Pancreas (tissue), 10 donors: Measurements from ENCODE around the gene MYEOV. TPM values are rescaled to one million over a fixed set of nuclear protein-coding genes. Genes with fewer than 3 reads are reported as not detected.

Experiments
- ATAC-seq, 4 donors: fragments of 200-7000 bp; cut with Tn5 transposase; one replicate each; pipeline versions ENCODE4 v1.8.0 to v1.9.1; 2020; ENCODE audit warnings: mild to moderate bottlenecking in 4 of 4, moderate library complexity in 4 of 4
- DNase-seq, 6 donors: peaks; one replicate each; pipeline ENCODE4 v3.0.0-alpha.2; 2020
- FAIRE-seq: peaks from 2 replicates; lab custom pipeline; 2012; peaks lifted over from hg19 to GRCh38; lab: Jason Lieb, UNC
- H3K27ac ChIP-seq, 4 donors: fragments of 200-600 bp; sonication (generic); 1 replicate in 3 of 4; 2 replicates in 1 of 4; pipeline versions ENCODE4 v1.5.0 to v1.8.0; 2020
- H3K27me3 ChIP-seq, 4 donors: fragments of 200-600 bp; one replicate each; pipeline ENCODE4 v1.8.0; 2021
- H3K36me3 ChIP-seq, 3 donors: fragments of 200-600 bp; sonication (generic) in 1 of 3; one replicate each; pipeline versions ENCODE4 v1.5.0 to v1.8.0; 2020 to 2021
- H3K4me1 ChIP-seq, 3 donors: fragments of 200-600 bp; one replicate each; pipeline ENCODE4 v1.8.0; 2021
- H3K4me3 ChIP-seq, 4 donors: fragments of 200-600 bp; sonication (generic) in 2 of 4; one replicate each; pipeline versions ENCODE4 v1.5.0 to v1.8.0; 2020 to 2021
- H3K9me3 ChIP-seq, 4 donors: fragments of 200-600 bp; one replicate each; pipeline ENCODE4 v1.8.0; 2021
- WGBS, 2 donors: extraction: QIAGEN DNeasy Blood & Tissue Kit; methylation state at CpG; one replicate each; pipeline ENCODE4 v1.1.7; 2013; 5-methylcytosine and 5-hydroxymethylcytosine counted together
- intact Hi-C, 3 donors: fragments of 100-400 bp; cut with DNase I; formaldehyde crosslinking; loops; one replicate each; pipeline versions ENCODE4 v1.11.1 to v1.14.2; 2022
- polyA plus RNA-seq, 2 donors: library from polyadenylated mRNA; stranded (reverse); fragments of 200-250 nt; gene quantifications; one replicate each; pipeline ENCODE4 v1.2.3, GENCODE V29; 2013
- total RNA-seq, 6 donors: library from RNA; stranded (reverse); fragmentation: NEBNext Ultra II Directional in 4 of 6; extraction: Animal tissue kit (Norgen Biotek cat#: 25700) in 4 of 6; gene quantifications; one replicate each; pipeline versions ENCODE4 v1.2.1 to v1.2.4, GENCODE V29; 2021 to 2023
- TF ChIP-seq, protein P1 (sequence below), 4 donors: fragments of 200-600 bp; sonication (generic) in 3 of 4; IDR thresholded peaks; one replicate each; pipeline versions ENCODE4 v1.5.0 to v1.8.0; 2021; ENCODE audit warnings: antibody characterized with exemption in 4 of 4
- donor health status: healthy with polysubstance abuse.
- donor health status: DM: no; HTN: no; CAD: no; lungs with moderate emphysema.
- donor health status: DM: no; HTN: no; CAD: no.
- donor health status: control.
- donor health status: control.
- donor health status: Bipolar disorder and iron deficiency.
- donor health status: DM: yes; HTN: yes; CAD: no.
- donor health status: DM: no; HTN: no; CAD: no.
- donor health status: DM: no; HTN: no; CAD: no.
- donor health status: DM: yes; HTN: yes; CAD: no.

MYEOV gene
- total and polyA plus RNA-seq, 8 donors = 0.37 to 3.8 (median 3.2) TPM; not detected in 1

DNA sequence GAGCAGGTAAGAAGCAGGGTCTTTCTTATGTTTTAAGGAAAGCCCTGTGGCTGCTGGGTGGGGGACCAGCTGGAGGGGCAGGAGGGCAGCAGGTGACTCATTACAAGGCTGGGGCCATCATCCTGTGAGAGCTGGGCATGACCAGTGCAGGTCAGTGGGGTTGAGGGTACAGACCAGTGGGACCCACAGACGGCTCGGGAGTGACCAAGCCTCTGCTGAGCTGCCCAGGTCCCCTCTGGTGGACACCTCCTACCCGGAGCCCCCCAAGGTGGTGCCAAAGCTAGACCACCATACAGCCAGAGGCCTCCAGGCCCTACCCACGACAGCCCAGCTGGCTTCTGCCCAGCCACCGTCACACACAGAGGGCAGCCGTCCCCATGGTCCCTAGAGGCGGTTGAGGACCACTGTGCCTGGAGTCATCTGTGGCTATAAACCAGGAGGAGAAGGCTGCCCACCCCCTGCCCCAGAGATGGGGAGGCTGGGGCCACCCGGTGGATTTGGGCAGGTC, 670 bp downstream of the MYEOV start:
- intact Hi-C loops = loop anchor here in 1 of 3 donors (5.0 kb wide), 1 partner anchor 353 kb away; no protein-coding TSS in a partner anchor
- TF ChIP-seq, protein P1, sequence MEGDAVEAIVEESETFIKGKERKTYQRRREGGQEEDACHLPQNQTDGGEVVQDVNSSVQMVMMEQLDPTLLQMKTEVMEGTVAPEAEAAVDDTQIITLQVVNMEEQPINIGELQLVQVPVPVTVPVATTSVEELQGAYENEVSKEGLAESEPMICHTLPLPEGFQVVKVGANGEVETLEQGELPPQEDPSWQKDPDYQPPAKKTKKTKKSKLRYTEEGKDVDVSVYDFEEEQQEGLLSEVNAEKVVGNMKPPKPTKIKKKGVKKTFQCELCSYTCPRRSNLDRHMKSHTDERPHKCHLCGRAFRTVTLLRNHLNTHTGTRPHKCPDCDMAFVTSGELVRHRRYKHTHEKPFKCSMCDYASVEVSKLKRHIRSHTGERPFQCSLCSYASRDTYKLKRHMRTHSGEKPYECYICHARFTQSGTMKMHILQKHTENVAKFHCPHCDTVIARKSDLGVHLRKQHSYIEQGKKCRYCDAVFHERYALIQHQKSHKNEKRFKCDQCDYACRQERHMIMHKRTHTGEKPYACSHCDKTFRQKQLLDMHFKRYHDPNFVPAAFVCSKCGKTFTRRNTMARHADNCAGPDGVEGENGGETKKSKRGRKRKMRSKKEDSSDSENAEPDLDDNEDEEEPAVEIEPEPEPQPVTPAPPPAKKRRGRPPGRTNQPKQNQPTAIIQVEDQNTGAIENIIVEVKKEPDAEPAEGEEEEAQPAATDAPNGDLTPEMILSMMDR (IDR thresholded peaks at IDR 0.05) = no peak
- no peaks in the 10 kb centered on the region for H3K27me3 ChIP-seq
- H3K27ac ChIP-seq = no peak overlapping the region
- no peaks in the 10 kb centered on the region for H3K36me3 ChIP-seq
- no peak overlapping the region for H3K4me3 ChIP-seq
- ATAC-seq (no peak), FAIRE-seq (no peak), DNase-seq (no peak)
- 84 to 94% methylated on average over 8 of the region's 8 CpGs for WGBS, 2 donors
- no peaks in the 10 kb centered on the region for H3K9me3 ChIP-seq
- H3K4me1 ChIP-seq = peaks cover 0 to 16% (median 7%) of the 10 kb centered on the region in 3 donors

DNA sequence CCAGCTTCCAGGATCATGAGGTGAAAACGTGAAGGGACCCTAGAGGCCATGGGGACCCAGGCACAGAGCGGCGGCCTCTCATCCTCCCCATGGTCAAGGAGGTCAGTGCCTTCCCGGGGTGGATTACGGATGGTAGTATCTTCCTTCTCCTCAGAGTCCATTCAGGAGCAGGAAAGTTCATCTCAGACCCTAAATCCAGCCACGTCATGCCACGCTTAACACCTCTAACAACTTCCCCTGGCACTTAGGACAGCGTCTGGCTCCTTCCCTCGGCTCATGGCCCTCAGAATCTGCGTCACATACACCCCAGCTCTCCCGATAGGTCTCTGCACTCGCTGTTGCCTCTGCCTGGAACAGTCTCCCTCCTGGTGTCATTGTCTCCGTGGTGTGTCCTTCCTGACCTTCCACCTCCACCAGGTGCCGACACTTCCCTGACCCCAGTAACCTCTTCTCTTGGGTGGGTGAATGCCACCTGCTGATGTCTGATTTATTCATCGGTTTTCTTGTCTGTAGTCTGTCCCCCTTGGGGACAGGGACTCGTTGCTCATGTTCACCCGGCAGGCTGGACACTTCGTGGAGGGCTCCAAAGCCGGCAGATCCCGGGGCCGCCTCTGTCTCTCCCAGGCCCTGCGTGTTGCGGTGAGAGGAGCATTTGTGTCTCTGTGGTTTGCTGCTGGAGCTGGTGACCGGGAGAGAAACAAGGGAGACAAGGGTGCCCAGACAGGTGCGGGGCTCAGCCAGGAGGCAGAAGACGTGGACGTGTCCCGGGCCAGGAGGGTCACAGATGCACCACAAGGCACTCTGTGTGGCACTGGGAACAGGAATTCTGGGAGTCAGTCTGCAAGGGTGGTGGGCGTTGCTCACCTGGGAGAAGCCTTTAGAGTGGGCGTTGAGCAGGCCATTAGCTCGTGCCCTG, 1.4 kb downstream of the MYEOV start:
- Histone ChIP-seq H3K9me3 (no peaks in the 10 kb centered on the region), H3K4me3 (no peak overlapping the region)

DNA sequence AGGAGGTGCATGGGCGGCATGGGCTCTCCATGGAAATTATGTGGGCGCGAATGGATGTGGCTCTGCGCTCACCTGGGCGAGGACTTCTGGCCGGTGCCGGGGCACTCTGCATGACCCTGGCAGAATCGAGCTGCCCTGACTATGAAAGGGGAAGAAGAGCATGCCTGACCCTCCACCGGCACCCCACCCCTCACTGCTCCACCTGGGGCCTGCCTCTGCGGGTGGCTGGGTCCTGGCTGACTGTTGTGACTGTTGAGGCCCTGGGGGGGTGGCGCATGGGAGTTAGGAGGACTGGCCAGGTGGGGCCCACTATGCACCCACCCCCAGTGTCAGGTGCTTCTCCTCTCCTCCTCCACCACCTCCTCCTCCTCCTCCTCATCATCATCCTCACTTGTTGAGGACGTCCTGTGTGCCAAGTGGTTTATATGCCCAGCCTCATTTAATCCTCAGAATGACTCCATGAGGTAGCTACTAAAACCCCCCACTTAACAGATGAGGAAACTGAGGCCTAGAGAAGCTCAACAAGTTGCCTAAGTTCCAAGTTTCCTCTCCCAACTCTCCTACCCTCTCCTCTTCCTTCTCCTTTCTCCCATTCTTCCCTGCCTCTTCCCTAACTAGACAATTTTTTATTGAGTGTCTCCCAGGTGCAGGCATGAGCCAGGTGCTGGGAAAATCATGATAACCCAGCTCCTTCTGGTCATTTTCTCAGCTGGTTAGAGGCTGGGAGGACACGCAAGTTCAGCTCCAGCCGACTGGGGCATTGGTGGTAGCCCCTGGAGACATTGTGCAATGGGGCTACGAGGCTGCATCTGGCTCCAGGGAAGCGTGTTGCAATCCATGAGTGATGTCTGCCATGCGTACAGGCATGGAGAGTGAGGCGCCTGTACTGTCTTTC, 2.3 kb downstream of the MYEOV start:
- H3K4me1 ChIP-seq = peaks cover 0 to 16% (median 7%) of the 10 kb centered on the region in 3 donors
- peak overlapping the region in 3 of 4 donors; percentile 57 to 91 (median 87) for H3K27ac ChIP-seq
- peak in 1 of 4 donors; percentile 39 for ATAC-seq
- H3K9me3 ChIP-seq = no peaks in the 10 kb centered on the region
- intact Hi-C loops = no loop called here
- no peak for FAIRE-seq
- DNase-seq = peak in 2 of 6 donors; percentile 41 to 54
- no peaks in the 10 kb centered on the region for H3K36me3 ChIP-seq
- no peaks in the 10 kb centered on the region for H3K27me3 ChIP-seq
- TF ChIP-seq, protein P1 (IDR thresholded peaks at IDR 0.05) = no peak
- no peak overlapping the region for H3K4me3 ChIP-seq
- 80 to 83% methylated on average over 18 of the region's 18 CpGs for WGBS, 2 donors

More for the DNA sequence above, 1.4 kb downstream of the MYEOV start:
- Histone ChIP-seq H3K27ac (no peak overlapping the region), H3K36me3 (no peaks in the 10 kb centered on the region), H3K27me3 (no peaks in the 10 kb centered on the region), H3K4me1 (peaks cover 0 to 16% (median 7%) of the 10 kb centered on the region in 3 donors)
- intact Hi-C loops = no loop called here
- ATAC-seq = no peak
- FAIRE-seq = no peak
- WGBS, 2 donors = 92 to 94% methylated on average over 29 to 31 of the region's 31 CpGs
- no peak for DNase-seq
- TF ChIP-seq, protein P1 (IDR thresholded peaks at IDR 0.05) = no peak

DNA sequence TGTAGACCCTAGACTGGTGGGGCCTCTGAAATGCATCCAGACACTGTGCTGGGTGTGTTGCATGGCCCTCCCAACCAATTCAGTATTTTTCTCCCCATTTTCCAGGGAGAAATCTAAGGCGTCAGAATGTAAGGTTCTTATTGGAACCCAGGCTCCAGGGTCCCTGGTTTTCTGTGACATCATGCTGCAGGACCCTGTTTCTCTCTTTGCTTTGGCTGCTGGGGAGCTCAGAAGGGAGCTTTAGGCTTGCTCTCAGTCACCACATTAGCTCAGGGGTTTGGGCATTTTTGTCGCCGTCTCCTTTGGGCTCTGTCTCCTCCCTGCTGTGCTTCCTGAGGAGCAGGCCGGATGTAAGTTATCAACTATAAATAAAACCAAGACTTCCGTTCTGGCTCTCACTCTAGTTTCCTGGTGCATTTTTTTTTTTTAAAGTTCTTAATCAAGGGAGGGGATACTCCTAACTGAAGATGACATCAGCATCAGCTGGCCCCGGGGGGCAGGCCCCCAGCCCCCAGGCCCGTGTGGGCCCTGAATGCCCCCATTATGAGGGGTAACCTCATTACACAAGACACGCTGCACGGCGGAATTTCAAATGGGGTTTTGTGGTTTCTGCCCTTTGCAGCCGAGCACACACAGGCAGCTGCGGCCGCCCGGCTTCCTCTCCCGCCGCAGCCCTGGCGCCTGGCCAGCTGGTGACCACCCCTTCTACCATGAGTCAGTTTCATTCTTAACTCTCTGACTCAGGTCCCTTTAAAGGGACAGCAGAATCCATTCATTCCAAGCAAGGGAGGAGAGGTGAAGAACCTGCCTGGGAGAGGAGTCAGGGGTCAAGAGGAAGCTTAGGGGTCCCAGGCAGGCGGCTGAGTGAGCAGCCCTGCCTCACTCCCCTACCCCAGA, 3.2 kb downstream of the MYEOV start:
- intact Hi-C loops = no loop called here
- WGBS, 2 donors = 29 to 34% methylated on average over 18 of the region's 18 CpGs
- no peaks in the 10 kb centered on the region for H3K9me3 ChIP-seq
- DNase-seq (peak; percentile 58 to 91 (median 79)), FAIRE-seq (no peak), ATAC-seq (peak; percentile 57 to 83 (median 72))
- H3K27me3 ChIP-seq = no peaks in the 10 kb centered on the region
- no peaks in the 10 kb centered on the region for H3K36me3 ChIP-seq
- H3K27ac ChIP-seq = peak overlapping the region; percentile 57 to 91 (median 80)
- no peak overlapping the region for H3K4me3 ChIP-seq
- TF ChIP-seq, protein P1 (IDR thresholded peaks at IDR 0.05) = no peak
- peaks cover 0 to 16% (median 7%) of the 10 kb centered on the region in 3 donors for H3K4me1 ChIP-seq
